Activated CD4-positive, alpha-beta T cell treated with anti-CD3 and anti-CD28 coated beads, Interleukin-2, amount 10 ng/mL, durations not matched to agents 7 days and 5 days (primary cell): Measurements from ENCODE around the gene CNR1. TPM values are rescaled to one million over a fixed set of nuclear protein-coding genes. Genes with fewer than 3 reads are reported as not detected.

Source experiments
- total RNA-seq, 2 experiments: library from RNA; stranded (reverse); gene quantifications; one replicate each; pipeline ENCODE4 v1.2.3, GENCODE V29; 2021

CNR1 gene
- total RNA-seq, 2 experiments from 2014 or later, result not detected

Other genes with a start within 250 kb of the CNR1 start
- not detected for gene SPACA1, start 118.5 kb downstream of the CNR1 start, total RNA-seq